K562 (cell line): ENCODE measurements around the gene MPG. TPM values are rescaled to one million over a fixed set of nuclear protein-coding genes. Genes with fewer than 3 reads are reported as not detected.

Experiments
- ATAC-seq: fragments of 200-7000 bp; cut with Tn5 transposase; 3 replicates; pipeline ENCODE4 v1.9.1; 2020; ENCODE audit warnings: moderate library complexity
- BruUV-seq: library from RNA; stranded (reverse); fragments of 400-500 nt; replicated peaks from 2 replicates; lab custom pipeline; 2021; lab: Mats Ljungman, UMichigan
- CTCF ChIA-PET: fragments of 300-600 bp; formaldehyde crosslinking; extraction: SDS; loops from one replicate; lab custom pipeline; 2021; ENCODE audit warnings: low intra/inter-chr PET ratio; lab: Yijun Ruan, JAX
- POLR2A ChIA-PET: fragments of 300-600, 350-650 bp; sonication (Branson Sonifier 250); formaldehyde crosslinking; extraction: SDS; loops from one replicate; lab custom pipeline; 2021; ENCODE audit warnings: antibody characterized with exemption, inconsistent platforms; lab: Yijun Ruan, JAX
- DNase-seq, 4 experiments: peaks; one replicate each; pipeline versions ENCODE4 v3.0.0 to v3.0.0-alpha.2; 2011 to 2018; ENCODE audit warnings: low spot score in 3 of 4, mixed read lengths in 3 of 4; ENCODE audit errors: extremely low read depth in 1 of 4
- FAIRE-seq: peaks from 2 replicates; lab custom pipeline; 2011; peaks lifted over from hg19 to GRCh38; lab: Jason Lieb, UNC
- H2AFZ ChIP-seq: 2 replicates; pipeline ENCODE4 v1.6.0; 2011; ENCODE audit warnings: low read depth, low read length, control low read depth, inconsistent platforms
- H3K27ac ChIP-seq: fragments of 200-600 bp; 3 replicates; pipeline ENCODE4 v1.8.0; 2011; ENCODE audit warnings: low read depth, mild to moderate bottlenecking, control low read depth, inconsistent platforms, low read length, moderate library complexity, mixed read lengths; ENCODE audit errors: extremely low read depth
- H3K27me3 ChIP-seq, 2 experiments: fragments of 300-600 bp in 1 of 2; 2 replicates in 1 of 2; 3 replicates in 1 of 2; pipeline versions ENCODE4 v1.6.0 to v1.8.0; 2011; ENCODE audit warnings: inconsistent platforms in 2 of 2, low read length in 2 of 2, mild to moderate bottlenecking in 1 of 2, mixed read lengths in 1 of 2, moderate library complexity in 1 of 2; ENCODE audit not compliant: control insufficient read depth in 2 of 2, insufficient read depth in 2 of 2
- H3K36me3 ChIP-seq: fragments of 300-600 bp; 3 replicates; pipeline ENCODE4 v1.8.0; 2011; ENCODE audit warnings: mild to moderate bottlenecking, low read length, inconsistent platforms; ENCODE audit not compliant: control insufficient read depth, insufficient read depth
- H3K4me1 ChIP-seq, 2 experiments: fragments of 200-600 bp in 1 of 2; replicated peaks in 1 of 2; 2 replicates in 1 of 2; 3 replicates in 1 of 2; pipeline versions ENCODE4 v1.5.1 to v1.8.0; 2011; ENCODE audit warnings: inconsistent platforms in 2 of 2, low read length in 2 of 2, mild to moderate bottlenecking in 1 of 2, mixed read lengths in 1 of 2, moderate library complexity in 1 of 2; ENCODE audit not compliant: control insufficient read depth in 2 of 2, insufficient read depth in 2 of 2
- H3K4me2 ChIP-seq: 2 replicates; pipeline ENCODE4 v1.6.1; 2011; ENCODE audit warnings: low read length, control low read depth, inconsistent platforms, mixed read lengths; ENCODE audit not compliant: insufficient read depth
- H3K4me3 ChIP-seq: fragments of 200-600 bp; sonication (generic), shearing (Covaris generic); 2 replicates; pipeline ENCODE4 v1.5.1; 2016; ENCODE audit warnings: control low read depth, inconsistent platforms
- H3K79me2 ChIP-seq: fragments of 200-600 bp; 3 replicates; pipeline ENCODE4 v1.8.0; 2011; ENCODE audit warnings: low read length, inconsistent platforms; ENCODE audit not compliant: control insufficient read depth, insufficient read depth
- H3K9ac ChIP-seq, 2 experiments: 2 replicates each; pipeline versions ENCODE4 v1.6.0 to v1.6.1; 2011; ENCODE audit warnings: low read depth in 2 of 2, low read length in 2 of 2, control low read depth in 1 of 2, inconsistent platforms in 1 of 2, mild to moderate bottlenecking in 1 of 2, mixed read lengths in 1 of 2; ENCODE audit not compliant: insufficient read depth in 1 of 2
- H3K9me1 ChIP-seq: one replicate; pipeline ENCODE4 v1.6.0; 2011; ENCODE audit warnings: inconsistent platforms, mild to moderate bottlenecking, low read length, moderate library complexity; ENCODE audit not compliant: control insufficient read depth, insufficient read depth
- H3K9me3 ChIP-seq: replicated peaks from 2 replicates; pipeline ENCODE4 v1.5.1; 2011; ENCODE audit warnings: low read depth, low read length, inconsistent platforms; ENCODE audit not compliant: control insufficient read depth, insufficient read depth
- H4K20me1 ChIP-seq: replicated peaks from 2 replicates; pipeline ENCODE4 v1.6.1; 2011; ENCODE audit warnings: low read length, inconsistent platforms, mixed read lengths; ENCODE audit not compliant: control insufficient read depth, insufficient read depth
- ARID2 ChIP-seq: fragments of 450-650 bp; IDR thresholded peaks from 2 replicates; pipeline ENCODE4 v1.6.1; 2017; ENCODE audit warnings: antibody characterized with exemption, mild to moderate bottlenecking
- CC2D1A ChIP-seq: fragments of 450-650 bp; IDR thresholded peaks from 2 replicates; pipeline ENCODE4 v1.6.1; 2017; ENCODE audit warnings: mild to moderate bottlenecking
- CHD4 ChIP-seq: fragments of 200-600 bp; sonication (generic); IDR thresholded peaks from 3 replicates; pipeline ENCODE4 v1.6.1; 2012; ENCODE audit warnings: low read depth, mild to moderate bottlenecking, mixed read lengths, low read length, inconsistent platforms; ENCODE audit not compliant: insufficient read depth, insufficient replicate concordance, poor library complexity, severe bottlenecking
- CXXC5 ChIP-seq: fragments of 250-450 bp; sonication (Bioruptor Pico); IDR thresholded peaks from 2 replicates; pipeline ENCODE4 v1.8.0; 2022; ENCODE audit warnings: inconsistent platforms, mild to moderate bottlenecking, moderate library complexity
- ETS1 ChIP-seq: conservative IDR thresholded peaks from 2 replicates; pipeline ENCODE4 v1.6.1; 2011; ENCODE audit warnings: low read depth, mild to moderate bottlenecking, low read length; ENCODE audit not compliant: control insufficient read depth
- FOXP4 ChIP-seq: sonication (generic); formaldehyde crosslinking; IDR thresholded peaks from 2 replicates; pipeline ENCODE4 v1.8.0; 2022; ENCODE audit warnings: mild to moderate bottlenecking, missing genetic modification reagents, borderline replicate concordance
- GATAD2A ChIP-seq: fragments of 450-650 bp; IDR thresholded peaks from 2 replicates; pipeline ENCODE4 v1.6.1; 2017
- HMGXB4 ChIP-seq: sonication (generic); formaldehyde crosslinking; IDR thresholded peaks from 2 replicates; pipeline ENCODE4 v1.8.1; 2023; ENCODE audit warnings: mild to moderate bottlenecking, missing genetic modification reagents
- NFATC3 ChIP-seq: fragments of 450-650 bp; IDR thresholded peaks from 2 replicates; pipeline ENCODE4 v1.6.1; 2017; ENCODE audit warnings: mild to moderate bottlenecking
- NR1H2 ChIP-seq: sonication (generic); formaldehyde crosslinking; IDR thresholded peaks from 2 replicates; pipeline ENCODE4 v1.4.0; 2020; ENCODE audit warnings: mild to moderate bottlenecking, missing genetic modification reagents
- NR2F6 ChIP-seq: fragments of 450-650 bp; formaldehyde crosslinking; IDR thresholded peaks from 2 replicates; pipeline ENCODE4 v1.4.0; 2020; ENCODE audit warnings: mild to moderate bottlenecking
- PHTF2 ChIP-seq: fragments of 250-450 bp; sonication (Bioruptor Pico); IDR thresholded peaks from 2 replicates; pipeline ENCODE4 v1.5.0; 2021; ENCODE audit warnings: mild to moderate bottlenecking
- PYGO2 ChIP-seq: fragments of 450-650 bp; IDR thresholded peaks from 2 replicates; pipeline ENCODE4 v1.6.1; 2016; ENCODE audit warnings: mild to moderate bottlenecking, missing genetic modification characterization, moderate library complexity, missing compliant biosample characterization
- SREBF1 ChIP-seq: fragments of 150-350 bp; IDR thresholded peaks from 2 replicates; pipeline ENCODE4 v1.6.1; 2014; ENCODE audit warnings: antibody characterized with exemption, low read depth, low read length, borderline replicate concordance
- STAG1 ChIP-seq: sonication (generic); formaldehyde crosslinking; IDR thresholded peaks from 2 replicates; pipeline ENCODE4 v1.5.0; 2020; ENCODE audit warnings: missing genetic modification reagents, borderline replicate concordance
- TARDBP ChIP-seq: fragments of 450-650 bp; IDR thresholded peaks from 2 replicates; pipeline ENCODE4 v1.6.1; 2016
- THAP7 ChIP-seq: fragments of 250-450 bp; sonication (Bioruptor Pico); IDR thresholded peaks from 2 replicates; pipeline ENCODE4 v1.5.0; 2021
- YBX1 ChIP-seq: fragments of 450-650 bp; IDR thresholded peaks from 2 replicates; pipeline ENCODE4 v1.7.1; 2016; ENCODE audit warnings: mild to moderate bottlenecking
- ZNF121 ChIP-seq: sonication (generic); formaldehyde crosslinking; conservative IDR thresholded peaks from 2 replicates; pipeline ENCODE4 v1.8.0; 2022; ENCODE audit warnings: missing genetic modification reagents
- ZNF668 ChIP-seq: fragments of 250-450 bp; sonication (Bioruptor Pico); IDR thresholded peaks from 2 replicates; pipeline ENCODE4 v1.8.0; 2022; ENCODE audit warnings: mild to moderate bottlenecking, inconsistent platforms
- WGBS: fragments of 100-300 bp; shearing (Covaris generic); methylation state at CpG from one replicate; pipeline ENCODE4 v1.1.6; 2016; ENCODE audit warnings: low coverage, mixed read lengths; ENCODE audit not compliant: insufficient coverage; ENCODE audit errors: missing lambda C conversion rate; 5-methylcytosine and 5-hydroxymethylcytosine counted together
- in situ Hi-C: fragments of 300-500 bp; cut with MboI; formaldehyde crosslinking; loops from 4 replicates; pipeline ENCODE4 v1.15.0; 2018; ENCODE audit warnings: inconsistent platforms, mixed read lengths
- intact Hi-C: fragments of 100-400 bp; cut with micrococcal nuclease; formaldehyde crosslinking; loops from 2 replicates; pipeline ENCODE4 v1.14.2; 2022
- polyA plus RNA-seq, 8 experiments: library from polyadenylated mRNA; depleted of rRNA in 4 of 8; stranded (reverse) in 5 of 8; unstranded in 3 of 8; fragments of >200 nt; fragmentation: Nextera tagmentation in 2 of 8; fragmentation: Illumina TruSeq in 1 of 8; extraction: Ambion mirVana in 2 of 8; extraction: Trizol in 1 of 8; gene quantifications; 2 replicates each; pipeline versions ENCODE4 v1.2.1 to v1.2.3, GENCODE V29; 2011 to 2014; ENCODE audit warnings: inconsistent platforms in 1 of 8, missing spikeins in 1 of 8
- total RNA-seq, 7 experiments: library from RNA; depleted of rRNA in 6 of 7; stranded (reverse); fragments of >200 nt in 6 of 7; fragmentation: Illumina TruSeq in 2 of 7; extraction: Trizol in 2 of 7; gene quantifications; 2 replicates each; pipeline versions ENCODE4 v1.2.1 to v1.2.3, GENCODE V29; 2011 to 2021; ENCODE audit warnings: low replicate concordance in 1 of 7

The MPG gene
- total and polyA plus RNA-seq, 9 of the 15 experiments (the other 6 are each of a cell fraction or from before 2014, with no cell fraction given), result 0.42 to 226 (median 36.2) TPM

GRCh38 chr16:114327-114726, 36.3 kb downstream of the MPG start:
- Histone ChIP-seq H3K4me1 (peaks cover 46 to 48% of the 10 kb centered on the region in 2 experiments), H3K9me1 (no peaks in the 10 kb centered on the region), H3K27me3 (no peaks in the 10 kb centered on the region; a peak in 1 of 5 replicates), H3K79me2 (peaks cover 18% of the 10 kb centered on the region; the same call in 2 of the 3 replicates), H4K20me1 (no peaks in the 10 kb centered on the region), H3K27ac (peak overlapping the region; percentile 92)
- DNase-seq (no peak), FAIRE-seq (no peak)
- ChIA-PET CTCF (no interaction called here), POLR2A (interaction anchor here (0.7 to 0.8 kb wide), 2 partner anchors 8 to 371 kb away, joined by 3 to 5 read pairs; no protein-coding TSS in a partner anchor)
- WGBS, result 33% methylated on average over 2 of the region's 2 CpGs
- TF ChIP-seq YBX1, result no peak
- no peak for TF ChIP-seq ZNF121 (CRISPR knock-in tag)
- TF ChIP-seq GATAD2A, result no peak
- TF ChIP-seq PHTF2 (CRISPR knock-in tag), result no peak
- no peak for TF ChIP-seq ETS1
- no peak for TF ChIP-seq SREBF1
- no peak for TF ChIP-seq NFATC3
- no peak for TF ChIP-seq PYGO2 (tag)
- no peak for TF ChIP-seq FOXP4 (CRISPR knock-in tag)
- no peak for TF ChIP-seq ARID2
- TF ChIP-seq NR2F6 (CRISPR knock-in tag), result no peak
- TF ChIP-seq CC2D1A, result no peak
- TF ChIP-seq THAP7 (CRISPR knock-in tag), result no peak
- TF ChIP-seq STAG1 (CRISPR knock-in tag), result no peak
- TF ChIP-seq TARDBP, result no peak
- TF ChIP-seq CHD4, result no peak
- TF ChIP-seq HMGXB4 (CRISPR knock-in tag), result no peak
- TF ChIP-seq CXXC5 (CRISPR knock-in tag), result no peak
- TF ChIP-seq NR1H2, result no peak
- TF ChIP-seq ZNF668, result no peak
- TF ChIP-seq, all 486 proteins: peak for 0
- Histone ChIP-seq H3K9ac (peak overlapping the region in 1 of 2 experiments; percentile 62; a peak in 2 of 4 replicates), H3K4me3 (no peak overlapping the region), H2AFZ (no peak overlapping the region), H3K36me3 (peaks cover 70% of the 10 kb centered on the region), H3K4me2 (peak overlapping the region; percentile 62; the same call in 1 of the 2 replicates), H3K9me3 (no peaks in the 10 kb centered on the region)
- BruUV-seq, result no TSS peak
- intact Hi-C loops, result no loop called here
- in situ Hi-C loops, result no loop called here
- no peak for ATAC-seq
